Neural progenitor cell (in vitro differentiated cells): Measurements from ENCODE around the gene PAPSS2. TPM values are rescaled to one million over a fixed set of nuclear protein-coding genes. Genes with fewer than 3 reads are reported as not detected.

Source experiments
- DNase-seq: peaks from one replicate; pipeline ENCODE4 v3.0.0-alpha.2; 2016; ENCODE audit warnings: low spot score
- H2AFZ ChIP-seq: fragments of 200-600 bp; sonication (generic); replicated peaks from 2 replicates; pipeline ENCODE4 v1.6.1; 2016; ENCODE audit warnings: antibody characterized with exemption
- H3F3A ChIP-seq: fragments of 200-600 bp; sonication (generic); 2 replicates; pipeline ENCODE4 v1.6.1; 2016; ENCODE audit warnings: antibody characterized with exemption, low read depth
- H3K27ac ChIP-seq: fragments of 200-600 bp; sonication (generic); 2 replicates; pipeline ENCODE4 v1.5.1; 2016; ENCODE audit warnings: mild to moderate bottlenecking
- H3K27me3 ChIP-seq: fragments of 200-600 bp; sonication (generic); 2 replicates; pipeline ENCODE4 v1.6.1; 2016; ENCODE audit warnings: mild to moderate bottlenecking, moderate library complexity
- H3K36me3 ChIP-seq: fragments of 200-600 bp; sonication (generic); 2 replicates; pipeline ENCODE4 v1.5.1; 2016
- H3K4me1 ChIP-seq: fragments of 200-600 bp; sonication (generic); 2 replicates; pipeline ENCODE4 v1.6.1; 2016; ENCODE audit warnings: mixed run types
- H3K4me2 ChIP-seq: fragments of 200-600 bp; sonication (generic); 2 replicates; pipeline ENCODE4 v1.6.1; 2016
- H3K4me3 ChIP-seq: fragments of 200-600 bp; sonication (generic); 2 replicates; pipeline ENCODE4 v1.5.1; 2016
- H3K79me2 ChIP-seq: fragments of 200-600 bp; sonication (generic); 2 replicates; pipeline ENCODE4 v1.6.1; 2016; ENCODE audit warnings: low read depth
- H3K9ac ChIP-seq: fragments of 200-600 bp; sonication (generic); 2 replicates; pipeline ENCODE4 v1.6.1; 2016
- H3K9me3 ChIP-seq: fragments of 200-600 bp; sonication (generic); 2 replicates; pipeline ENCODE4 v1.5.1; 2016; ENCODE audit warnings: low read depth
- H4K20me1 ChIP-seq: fragments of 200-600 bp; sonication (generic); 2 replicates; pipeline ENCODE4 v1.6.1; 2016; ENCODE audit warnings: low read depth
- H3K27ac Mint-ChIP-seq: 3 replicates; pipeline ENCODE4 v1.8.0; 2021; ENCODE audit warnings: mixed read lengths
- H3K27me3 Mint-ChIP-seq: 2 replicates; pipeline ENCODE4 v1.8.0; 2022; ENCODE audit warnings: low read depth, mild to moderate bottlenecking, inconsistent platforms, moderate library complexity, mixed read lengths; ENCODE audit not compliant: insufficient read depth
- H3K36me3 Mint-ChIP-seq: 3 replicates; pipeline ENCODE4 v1.8.0; 2021; ENCODE audit warnings: mixed read lengths
- H3K4me1 Mint-ChIP-seq: 3 replicates; pipeline ENCODE4 v1.8.0; 2021; ENCODE audit warnings: mixed read lengths
- H3K4me3 Mint-ChIP-seq: 3 replicates; pipeline ENCODE4 v1.8.0; 2021; ENCODE audit warnings: mild to moderate bottlenecking, moderate library complexity, mixed read lengths
- H3K9me3 Mint-ChIP-seq: 3 replicates; pipeline ENCODE4 v1.8.0; 2020; ENCODE audit warnings: mixed read lengths
- CTCF ChIP-seq: fragments of 200-600 bp; sonication (generic); IDR thresholded peaks from 2 replicates; pipeline ENCODE4 v1.5.1; 2017; ENCODE audit warnings: antibody characterized with exemption, mild to moderate bottlenecking
- EZH2 ChIP-seq: fragments of 200-600 bp; sonication (generic); IDR thresholded peaks from 2 replicates; pipeline ENCODE4 v1.6.1; 2017; ENCODE audit warnings: antibody characterized with exemption, mild to moderate bottlenecking, moderate library complexity
- EZH2phosphoT487 ChIP-seq: fragments of 200-600 bp; sonication (generic); IDR thresholded peaks from 2 replicates; pipeline ENCODE4 v1.6.1; 2017; ENCODE audit warnings: antibody characterized with exemption
- total RNA-seq: library from RNA; depleted of rRNA; stranded (reverse); fragments of >200 nt; gene quantifications from 2 replicates; pipeline ENCODE4 v1.2.3, GENCODE V29; 2015; ENCODE audit warnings: low replicate concordance

The PAPSS2 gene
- total RNA-seq, 1 donor from 2014 or later: 6.0 TPM

GRCh38 chr10:87668324-87669074 is 8.8 kb downstream of the PAPSS2 start:
- H3K9me3 Mint-ChIP-seq: no peaks in the 10 kb centered on the region
- peaks cover 2% of the 10 kb centered on the region for H3K27me3 Mint-ChIP-seq
- Histone ChIP-seq H3K9me3 (no peaks in the 10 kb centered on the region), H3K36me3 (no peaks in the 10 kb centered on the region), H3K4me3 (no peak overlapping the region), H3K27ac (no peak overlapping the region), H4K20me1 (no peaks in the 10 kb centered on the region), H3K4me1 (no peaks in the 10 kb centered on the region), H2AFZ (no peak overlapping the region), H3K9ac (no peak overlapping the region), H3K79me2 (no peaks in the 10 kb centered on the region), H3K4me2 (no peak overlapping the region), H3K27me3 (no peaks in the 10 kb centered on the region), H3F3A (no peaks in the 10 kb centered on the region)
- H3K27ac Mint-ChIP-seq: no peak overlapping the region
- no peak for TF ChIP-seq EZH2phosphoT487
- no peak for DNase-seq
- no peaks in the 10 kb centered on the region for H3K4me1 Mint-ChIP-seq
- no peaks in the 10 kb centered on the region for H3K36me3 Mint-ChIP-seq
- no peak overlapping the region for H3K4me3 Mint-ChIP-seq

- no peak for TF ChIP-seq CTCF
- TF ChIP-seq EZH2phosphoT487: no peak
- TF ChIP-seq EZH2: no peak
- no peaks in the 10 kb centered on the region for H3K79me2 ChIP-seq
Measured at GRCh38 chr10:87669752-87670151, 10.1 kb downstream of the PAPSS2 start.

GRCh38 chr10:87670586-87670985 is 10.9 kb downstream of the PAPSS2 start:
- DNase-seq: no peak
- no peaks in the 10 kb centered on the region for H3K4me1 ChIP-seq
- Mint-ChIP-seq H3K4me3 (no peak overlapping the region), H3K27ac (no peak overlapping the region), H3K9me3 (no peaks in the 10 kb centered on the region), H3K4me1 (no peaks in the 10 kb centered on the region), H3K36me3 (no peaks in the 10 kb centered on the region), H3K27me3 (peaks cover 2% of the 10 kb centered on the region)
- H3K9me3 ChIP-seq: no peaks in the 10 kb centered on the region
- H4K20me1 ChIP-seq: no peaks in the 10 kb centered on the region
- H3K9ac ChIP-seq: no peak overlapping the region
- H3F3A ChIP-seq: no peaks in the 10 kb centered on the region
- no peak overlapping the region for H3K4me3 ChIP-seq
- H3K27ac ChIP-seq: no peak overlapping the region
- H3K79me2 ChIP-seq: no peaks in the 10 kb centered on the region
- no peak overlapping the region for H3K4me2 ChIP-seq
- no peak overlapping the region for H2AFZ ChIP-seq
- no peaks in the 10 kb centered on the region for H3K27me3 ChIP-seq
- no peaks in the 10 kb centered on the region for H3K36me3 ChIP-seq
- TF ChIP-seq EZH2phosphoT487 (no peak), EZH2 (no peak), CTCF (no peak)

More at GRCh38 chr10:87669752-87670151, 10.1 kb downstream of the PAPSS2 start:
- DNase-seq: no peak
- H3F3A ChIP-seq: no peaks in the 10 kb centered on the region
- no peak overlapping the region for H3K27ac Mint-ChIP-seq
- no peak overlapping the region for H3K4me2 ChIP-seq
- H3K4me1 Mint-ChIP-seq: no peaks in the 10 kb centered on the region
- no peak overlapping the region for H3K4me3 Mint-ChIP-seq
- no peaks in the 10 kb centered on the region for H4K20me1 ChIP-seq
- H3K9me3 Mint-ChIP-seq: no peaks in the 10 kb centered on the region
- H3K9me3 ChIP-seq: no peaks in the 10 kb centered on the region
- H3K27ac ChIP-seq: no peak overlapping the region
- no peaks in the 10 kb centered on the region for H3K36me3 Mint-ChIP-seq
- no peaks in the 10 kb centered on the region for H3K4me1 ChIP-seq
- no peak overlapping the region for H3K9ac ChIP-seq
- H3K27me3 Mint-ChIP-seq: peaks cover 2% of the 10 kb centered on the region
- no peaks in the 10 kb centered on the region for H3K36me3 ChIP-seq
- no peak overlapping the region for H3K4me3 ChIP-seq
- H2AFZ ChIP-seq: no peak overlapping the region
- H3K27me3 ChIP-seq: no peaks in the 10 kb centered on the region

- Histone ChIP-seq H3K27ac (no peak overlapping the region), H3K79me2 (no peaks in the 10 kb centered on the region), H3K9me3 (no peaks in the 10 kb centered on the region), H4K20me1 (no peaks in the 10 kb centered on the region), H3K4me3 (no peak overlapping the region), H3K36me3 (no peaks in the 10 kb centered on the region), H3K27me3 (no peaks in the 10 kb centered on the region), H3K4me1 (no peaks in the 10 kb centered on the region), H3F3A (no peaks in the 10 kb centered on the region), H3K9ac (no peak overlapping the region), H3K4me2 (no peak overlapping the region), H2AFZ (no peak overlapping the region)
- no peak for TF ChIP-seq EZH2phosphoT487
- TF ChIP-seq CTCF: no peak
- no peak for TF ChIP-seq EZH2
- Mint-ChIP-seq H3K27me3 (peaks cover 2% of the 10 kb centered on the region), H3K9me3 (no peaks in the 10 kb centered on the region), H3K4me1 (no peaks in the 10 kb centered on the region), H3K27ac (no peak overlapping the region), H3K36me3 (no peaks in the 10 kb centered on the region), H3K4me3 (no peak overlapping the region)
- no peak for DNase-seq
Measured at GRCh38 chr10:87671139-87671815, 11.6 kb downstream of the PAPSS2 start.
